Muscle of leg (tissue), 11 donors: ENCODE measurements around the gene GRIK2. TPM values are rescaled to one million over a fixed set of nuclear protein-coding genes. Genes with fewer than 3 reads are reported as not detected.

Experiments used
- DNase-seq: peaks from one replicate; pipeline ENCODE4 v3.0.0; 2013
- H3K27ac ChIP-seq: one replicate; pipeline ENCODE4 v1.5.1; 2013; ENCODE audit warnings: mild to moderate bottlenecking, low read length, control low read depth
- H3K27me3 ChIP-seq: one replicate; pipeline ENCODE4 v1.6.1; 2013; ENCODE audit warnings: low read length; ENCODE audit not compliant: control insufficient read depth, insufficient read depth
- H3K36me3 ChIP-seq: one replicate; pipeline ENCODE4 v1.6.1; 2013; ENCODE audit warnings: low read length; ENCODE audit not compliant: control insufficient read depth, insufficient read depth
- H3K4me1 ChIP-seq: one replicate; pipeline ENCODE4 v1.6.1; 2013; ENCODE audit warnings: low read length; ENCODE audit not compliant: control insufficient read depth, insufficient read depth
- H3K4me3 ChIP-seq: one replicate; pipeline ENCODE4 v1.5.1; 2013; ENCODE audit warnings: low read length, control low read depth
- H3K9me3 ChIP-seq: replicated peaks from 2 replicates; pipeline ENCODE4 v1.6.1; 2013; ENCODE audit warnings: low read depth, low read length; ENCODE audit not compliant: control insufficient read depth
- WGBS: methylation state at CpG from one replicate; pipeline ENCODE4 v1.1.5; 2013; ENCODE audit warnings: missing lambda C conversion rate; ENCODE audit not compliant: insufficient coverage; 5-methylcytosine and 5-hydroxymethylcytosine counted together
- polyA plus RNA-seq, 8 donors: library from polyadenylated mRNA; unstranded; fragments of 120-200 nt; gene quantifications; one replicate each; pipeline versions ENCODE4 v1.2.1 to v1.2.3, GENCODE V29; 2013; ENCODE audit warnings: inconsistent platforms in 1 of 8, low replicate concordance in 1 of 8; ENCODE audit not compliant: insufficient read length in 8 of 8, insufficient read depth in 1 of 8
- total RNA-seq: library from RNA; stranded (reverse); fragments of 120-200 nt; gene quantifications from one replicate; pipeline ENCODE4 v1.2.4, GENCODE V29; 2013

The GRIK2 gene
- total and polyA plus RNA-seq, 9 donors: 1.2 to 4.0 (median 1.9) TPM

GRCh38 chr6:101719521-101719920, 326.0 kb downstream of the GRIK2 start:
- Histone ChIP-seq H3K9me3 (no peaks in the 10 kb centered on the region), H3K27me3 (no peaks in the 10 kb centered on the region), H3K36me3 (no peaks in the 10 kb centered on the region), H3K4me1 (no peaks in the 10 kb centered on the region), H3K4me3 (no peak overlapping the region), H3K27ac (no peak overlapping the region)
- WGBS: no CpG with 5 or more reads among the region's 1 CpG
- no peak for DNase-seq

GRCh38 chr6:101722471-101722870, 329.0 kb downstream of the GRIK2 start:
- no peak overlapping the region for H3K27ac ChIP-seq
- DNase-seq: no peak
- no peaks in the 10 kb centered on the region for H3K9me3 ChIP-seq
- no peaks in the 10 kb centered on the region for H3K4me1 ChIP-seq
- H3K4me3 ChIP-seq: no peak overlapping the region
- no CpG with 5 or more reads among the region's 1 CpG for WGBS
- no peaks in the 10 kb centered on the region for H3K27me3 ChIP-seq
- no peaks in the 10 kb centered on the region for H3K36me3 ChIP-seq

DNA sequence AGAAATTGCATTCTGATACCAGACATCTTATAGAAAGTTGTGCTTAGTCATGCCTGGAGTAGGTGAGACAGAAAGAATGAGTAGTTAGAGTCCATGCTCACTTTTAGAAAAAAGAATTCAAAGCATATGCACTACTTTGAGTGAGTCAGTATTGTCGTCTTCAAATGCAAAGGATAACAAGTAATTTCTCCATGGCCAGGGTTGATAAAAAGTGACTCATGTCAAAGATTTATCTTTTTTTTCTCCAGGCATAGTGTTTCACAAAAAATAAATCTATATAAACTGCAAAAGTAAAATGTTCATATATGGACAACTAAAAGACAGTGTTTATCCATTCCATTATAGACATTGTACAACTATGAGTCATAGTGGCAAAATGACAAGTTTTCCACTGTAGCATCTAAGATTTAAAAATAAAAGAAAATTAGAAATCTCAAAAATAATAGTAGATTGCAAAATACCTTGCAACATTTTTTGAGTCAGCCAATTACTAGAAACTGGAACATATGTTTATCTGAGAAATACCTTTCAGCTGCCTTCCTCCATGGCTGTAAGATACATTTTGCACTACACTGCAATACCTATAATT, 329.6 kb downstream of the GRIK2 start:
- H3K4me3 ChIP-seq: no peak overlapping the region
- WGBS: no CpG with 5 or more reads among the region's 1 CpG
- no peaks in the 10 kb centered on the region for H3K27me3 ChIP-seq
- H3K4me1 ChIP-seq: no peaks in the 10 kb centered on the region
- no peaks in the 10 kb centered on the region for H3K9me3 ChIP-seq
- DNase-seq: no peak
- H3K27ac ChIP-seq: no peak overlapping the region
- H3K36me3 ChIP-seq: no peaks in the 10 kb centered on the region

DNA sequence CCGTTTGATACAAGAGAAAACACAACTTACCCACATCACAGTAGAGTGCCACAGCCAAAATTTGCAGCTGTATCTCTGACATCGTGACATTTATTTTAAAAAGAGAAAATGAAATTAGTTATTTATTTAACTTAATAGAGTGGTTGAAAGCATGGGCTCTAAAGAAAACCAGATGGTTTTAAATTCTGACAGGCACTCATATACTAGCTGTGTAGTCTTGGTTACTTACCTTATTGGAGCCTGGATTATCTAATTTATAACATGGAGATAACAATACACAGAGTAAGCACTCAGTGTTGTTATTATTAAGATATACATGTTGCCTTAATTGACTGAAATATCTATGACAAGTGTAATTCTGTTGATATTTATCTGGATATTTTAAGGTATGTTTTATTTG, 334.9 kb downstream of the GRIK2 start:
- no peak for DNase-seq
- H3K27me3 ChIP-seq: no peaks in the 10 kb centered on the region
- no peaks in the 10 kb centered on the region for H3K9me3 ChIP-seq
- no peak overlapping the region for H3K27ac ChIP-seq
- no peak overlapping the region for H3K4me3 ChIP-seq
- no peaks in the 10 kb centered on the region for H3K4me1 ChIP-seq
- WGBS: no CpG with 5 or more reads among the region's 2 CpGs
- H3K36me3 ChIP-seq: no peaks in the 10 kb centered on the region

- Histone ChIP-seq H3K27ac (no peak overlapping the region), H3K4me1 (no peaks in the 10 kb centered on the region), H3K27me3 (no peaks in the 10 kb centered on the region), H3K9me3 (no peaks in the 10 kb centered on the region), H3K36me3 (no peaks in the 10 kb centered on the region), H3K4me3 (no peak overlapping the region)
- no peak for DNase-seq
Observed at GRCh38 chr6:101728956-101729355, 335.4 kb downstream of the GRIK2 start.

GRCh38 chr6:101730954-101731353, 337.4 kb downstream of the GRIK2 start:
- DNase-seq: no peak
- H3K36me3 ChIP-seq: no peaks in the 10 kb centered on the region
- H3K9me3 ChIP-seq: peaks cover 1% of the 10 kb centered on the region
- no peak overlapping the region for H3K27ac ChIP-seq
- WGBS: no CpG with 5 or more reads among the region's 2 CpGs
- no peaks in the 10 kb centered on the region for H3K27me3 ChIP-seq
- H3K4me3 ChIP-seq: no peak overlapping the region
- no peaks in the 10 kb centered on the region for H3K4me1 ChIP-seq

GRCh38 chr6:101733899-101734298, 340.4 kb downstream of the GRIK2 start:
- no peaks in the 10 kb centered on the region for H3K4me1 ChIP-seq

GRCh38 chr6:101738481-101738880, 345.0 kb downstream of the GRIK2 start:
- Histone ChIP-seq H3K9me3 (peaks cover 2% of the 10 kb centered on the region), H3K27ac (no peak overlapping the region), H3K27me3 (no peaks in the 10 kb centered on the region), H3K4me1 (no peaks in the 10 kb centered on the region), H3K36me3 (no peaks in the 10 kb centered on the region), H3K4me3 (no peak overlapping the region)
- no CpG with 5 or more reads among the region's 1 CpG for WGBS
- DNase-seq: no peak

More at GRCh38 chr6:101733899-101734298, 340.4 kb downstream of the GRIK2 start:
- Histone ChIP-seq H3K27ac (no peak overlapping the region), H3K4me3 (no peak overlapping the region), H3K27me3 (no peaks in the 10 kb centered on the region), H3K36me3 (no peaks in the 10 kb centered on the region), H3K9me3 (peaks cover 2% of the 10 kb centered on the region)
- DNase-seq: no peak

DNA sequence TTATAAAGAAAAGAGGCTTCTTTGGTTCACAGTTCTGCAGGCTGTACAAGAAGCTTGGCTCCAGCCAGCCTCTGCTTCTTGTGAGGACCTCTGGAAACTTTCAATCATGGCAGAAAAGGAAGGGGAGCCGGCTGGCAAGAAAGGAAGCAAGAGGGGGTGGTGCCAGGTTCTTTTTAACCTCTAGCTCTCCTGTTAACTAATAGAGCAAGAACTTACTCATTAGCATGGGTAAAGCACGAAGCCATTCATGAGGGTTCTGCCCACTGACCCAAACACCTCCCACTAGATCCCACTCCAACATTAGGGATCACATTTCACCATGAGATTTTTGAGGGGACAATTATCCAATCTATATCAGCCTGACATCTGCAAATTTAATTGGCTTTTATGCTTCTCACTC, 347.1 kb downstream of the GRIK2 start:
- H3K4me1 ChIP-seq: no peaks in the 10 kb centered on the region
- H3K27ac ChIP-seq: no peak overlapping the region
- no peak for DNase-seq
- no peaks in the 10 kb centered on the region for H3K27me3 ChIP-seq
- no peaks in the 10 kb centered on the region for H3K36me3 ChIP-seq
- 29% methylated on average over 1 of the region's 2 CpGs for WGBS
- H3K4me3 ChIP-seq: no peak overlapping the region
- H3K9me3 ChIP-seq: peaks cover 2% of the 10 kb centered on the region

- WGBS: no CpG with 5 or more reads among the region's 2 CpGs
Observed at GRCh38 chr6:101741474-101742171, 348.1 kb downstream of the GRIK2 start.

DNA sequence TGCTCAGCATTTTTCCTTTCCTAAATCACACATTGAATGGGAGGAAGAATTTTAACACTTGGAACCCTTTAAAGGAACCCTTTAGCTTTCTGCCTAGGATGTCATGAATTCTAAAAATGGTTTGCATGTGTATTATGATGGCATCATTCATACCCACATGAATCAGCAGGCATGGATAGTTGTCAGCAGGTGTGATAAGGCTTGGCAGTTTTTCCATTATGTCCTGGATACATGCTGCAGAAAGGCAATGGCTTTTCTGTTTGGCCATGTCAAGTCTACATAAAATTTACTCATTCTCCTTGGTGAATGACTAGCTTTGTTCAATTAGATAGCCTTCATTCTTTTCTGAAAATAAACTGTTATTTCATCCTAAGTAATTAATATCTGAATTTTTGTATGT, 353.7 kb downstream of the GRIK2 start:
- no peaks in the 10 kb centered on the region for H3K4me1 ChIP-seq
- H3K36me3 ChIP-seq: no peaks in the 10 kb centered on the region
- no peak overlapping the region for H3K27ac ChIP-seq
- H3K4me3 ChIP-seq: no peak overlapping the region
- no peak for DNase-seq
- no peaks in the 10 kb centered on the region for H3K27me3 ChIP-seq
- H3K9me3 ChIP-seq: no peaks in the 10 kb centered on the region

More at GRCh38 chr6:101741474-101742171, 348.1 kb downstream of the GRIK2 start:
- DNase-seq: peak; percentile 6
- Histone ChIP-seq H3K4me1 (no peaks in the 10 kb centered on the region), H3K9me3 (no peaks in the 10 kb centered on the region), H3K27ac (no peak overlapping the region), H3K27me3 (no peaks in the 10 kb centered on the region), H3K4me3 (no peak overlapping the region), H3K36me3 (no peaks in the 10 kb centered on the region)
